ENCODE results near the gene ATG7.
"Not testable (repeated sequence)": the region's sequence is repeated elsewhere in the genome, so short reads cannot be mapped to it uniquely, and the experiment has no call there.

The ATG7 gene

GRCh38 chr3:11304175-11304574 is 32.0 kb downstream of the ATG7 start:
- no peak for DNase-seq

- no peak for DNase-seq
Measured at GRCh38 chr3:11305509-11305908, 33.3 kb downstream of the ATG7 start.

GRCh38 chr3:11306817-11307589 is 34.8 kb downstream of the ATG7 start:
- no peak for DNase-seq

GRCh38 chr3:11307830-11308432 is 35.7 kb downstream of the ATG7 start:
- no peak for DNase-seq

- no peak for DNase-seq
Measured at GRCh38 chr3:11310258-11310657, 38.1 kb downstream of the ATG7 start.

- DNase-seq: no peak
Measured at GRCh38 chr3:11312166-11312565, 40.0 kb downstream of the ATG7 start.

GRCh38 chr3:11317300-11317699 is 45.1 kb downstream of the ATG7 start:
- no peak for DNase-seq

- no peak for DNase-seq
Measured at GRCh38 chr3:11322931-11323330, 50.7 kb downstream of the ATG7 start.

- no peak for DNase-seq
Measured at GRCh38 chr3:11323813-11324212, 51.6 kb downstream of the ATG7 start.

- DNase-seq: no peak
Measured at GRCh38 chr3:11327619-11328018, 55.4 kb downstream of the ATG7 start.

GRCh38 chr3:11328196-11328945 is 56.2 kb downstream of the ATG7 start:
- DNase-seq: no peak

GRCh38 chr3:11329777-11330176 is 57.6 kb downstream of the ATG7 start:
- DNase-seq: no peak

GRCh38 chr3:11331101-11331500 is 58.9 kb downstream of the ATG7 start:
- no peak for DNase-seq

- DNase-seq: no peak
Measured at GRCh38 chr3:11335056-11335608, 62.9 kb downstream of the ATG7 start.

GRCh38 chr3:11339541-11339940 is 67.3 kb downstream of the ATG7 start:
- no peak for DNase-seq

- DNase-seq: no peak
Measured at GRCh38 chr3:11346416-11346815, 74.2 kb downstream of the ATG7 start.

GRCh38 chr3:11348877-11349276 is 76.7 kb downstream of the ATG7 start:
- DNase-seq: not testable (repeated sequence)

- no peak for DNase-seq
Measured at GRCh38 chr3:11349446-11349845, 77.2 kb downstream of the ATG7 start.

- no peak for DNase-seq
Measured at GRCh38 chr3:11350374-11350773, 78.2 kb downstream of the ATG7 start.

- DNase-seq: no peak
Measured at GRCh38 chr3:11351451-11351850, 79.3 kb downstream of the ATG7 start.

- DNase-seq: no peak
Measured at GRCh38 chr3:11356269-11356668, 84.1 kb downstream of the ATG7 start.

GRCh38 chr3:11362600-11362999 is 90.4 kb downstream of the ATG7 start:
- no peak for DNase-seq

- DNase-seq: no peak
Measured at GRCh38 chr3:11363715-11364114, 91.5 kb downstream of the ATG7 start.

GRCh38 chr3:11364181-11364580 is 92.0 kb downstream of the ATG7 start:
- no peak for DNase-seq
